MCF 10A (cell line): ENCODE data around the gene SLC12A6. TPM values are rescaled to one million over a fixed set of nuclear protein-coding genes. Genes with fewer than 3 reads are reported as not detected.

Experiments
- BruUV-seq: library from RNA; stranded (reverse); fragments of 400-500 nt; replicated peaks from 2 replicates; lab custom pipeline; 2021; lab: Mats Ljungman, UMichigan
- CTCF ChIA-PET: fragments of 300-600 bp; sonication (Branson Sonifier 250); formaldehyde crosslinking; extraction: SDS; loops from one replicate; lab custom pipeline; 2021; ENCODE audit warnings: antibody characterized with exemption, inconsistent platforms; lab: Yijun Ruan, JAX
- POLR2A ChIA-PET: fragments of 300-600, 350-650 bp; sonication (Branson Sonifier 250); formaldehyde crosslinking; extraction: SDS; loops from one replicate; lab custom pipeline; 2020; ENCODE audit warnings: antibody characterized with exemption, inconsistent platforms; lab: Yijun Ruan, JAX
- DNase-seq: peaks from one replicate; pipeline ENCODE4 v3.0.0-alpha.2; 2018; ENCODE audit not compliant: unreplicated experiment
- H3K27ac Mint-ChIP-seq: one replicate; pipeline ENCODE4 v1.8.0; 2022; ENCODE audit warnings: mild to moderate bottlenecking, low read depth, mixed read lengths; ENCODE audit not compliant: unreplicated experiment
- H3K27me3 Mint-ChIP-seq: one replicate; pipeline ENCODE4 v1.8.0; 2022; ENCODE audit warnings: mixed read lengths; ENCODE audit not compliant: insufficient read depth, unreplicated experiment
- H3K36me3 Mint-ChIP-seq: one replicate; pipeline ENCODE4 v1.8.0; 2022; ENCODE audit warnings: mild to moderate bottlenecking, moderate library complexity, mixed read lengths; ENCODE audit not compliant: insufficient read depth, unreplicated experiment
- H3K4me1 Mint-ChIP-seq: one replicate; pipeline ENCODE4 v1.8.0; 2022; ENCODE audit warnings: mixed read lengths; ENCODE audit not compliant: insufficient read depth, unreplicated experiment
- H3K4me3 Mint-ChIP-seq: one replicate; pipeline ENCODE4 v1.8.0; 2022; ENCODE audit warnings: mild to moderate bottlenecking, moderate library complexity, mixed read lengths; ENCODE audit not compliant: unreplicated experiment
- H3K9me3 Mint-ChIP-seq: one replicate; pipeline ENCODE4 v1.8.0; 2022; ENCODE audit warnings: mixed read lengths; ENCODE audit not compliant: unreplicated experiment
- CTCF ChIP-seq: fragments of 200-600 bp; IDR thresholded peaks from one replicate; pipeline ENCODE4 v1.8.0; 2022; ENCODE audit warnings: antibody characterized with exemption, mild to moderate bottlenecking; ENCODE audit not compliant: unreplicated experiment
- intact Hi-C: fragments of 100-400 bp; cut with micrococcal nuclease; formaldehyde crosslinking; loops from 2 replicates; pipeline ENCODE4 v1.14.1; 2022
- total RNA-seq: library from RNA; stranded (reverse); gene quantifications from 2 replicates; pipeline ENCODE4 v1.2.3, GENCODE V29; 2022

The SLC12A6 gene
- total RNA-seq, 1 experiment from 2014 or later = 11.7 TPM

GRCh38 chr15:34239151-34239808, 98.3 kb downstream of the SLC12A6 start:
- TF ChIP-seq CTCF = no peak
- ChIA-PET POLR2A (interaction anchor here (0.8 to 5.8 kb wide), 7 partner anchors 11 to 127 kb away, joined by 3 to 31 read pairs (median 7); partner anchors contain the start of genes EMC4 and LPCAT4), CTCF (interaction anchor here (0.6 to 2.2 kb wide), 4 partner anchors 30 to 346 kb away, joined by 3 to 12 read pairs (median 5); partner anchors contain the start of genes KATNBL1 and LPCAT4)
- H3K4me3 Mint-ChIP-seq = peak overlapping the region; percentile 62
- intact Hi-C loops = loop anchor here (1.0 kb wide), 1 partner anchor 99 kb away; no protein-coding TSS in a partner anchor
- TSS peak; percentile 68 for BruUV-seq
- H3K4me1 Mint-ChIP-seq = peaks cover 13% of the 10 kb centered on the region
- peak overlapping the region; percentile 92 for H3K27ac Mint-ChIP-seq
- no peaks in the 10 kb centered on the region for H3K27me3 Mint-ChIP-seq
- DNase-seq = peak; percentile 91
- no peaks in the 10 kb centered on the region for H3K9me3 Mint-ChIP-seq
- peaks cover 23% of the 10 kb centered on the region for H3K36me3 Mint-ChIP-seq

- H3K27ac Mint-ChIP-seq = no peak overlapping the region
Measured at GRCh38 chr15:34233614-34234013, 104.0 kb downstream of the SLC12A6 start.

DNA sequence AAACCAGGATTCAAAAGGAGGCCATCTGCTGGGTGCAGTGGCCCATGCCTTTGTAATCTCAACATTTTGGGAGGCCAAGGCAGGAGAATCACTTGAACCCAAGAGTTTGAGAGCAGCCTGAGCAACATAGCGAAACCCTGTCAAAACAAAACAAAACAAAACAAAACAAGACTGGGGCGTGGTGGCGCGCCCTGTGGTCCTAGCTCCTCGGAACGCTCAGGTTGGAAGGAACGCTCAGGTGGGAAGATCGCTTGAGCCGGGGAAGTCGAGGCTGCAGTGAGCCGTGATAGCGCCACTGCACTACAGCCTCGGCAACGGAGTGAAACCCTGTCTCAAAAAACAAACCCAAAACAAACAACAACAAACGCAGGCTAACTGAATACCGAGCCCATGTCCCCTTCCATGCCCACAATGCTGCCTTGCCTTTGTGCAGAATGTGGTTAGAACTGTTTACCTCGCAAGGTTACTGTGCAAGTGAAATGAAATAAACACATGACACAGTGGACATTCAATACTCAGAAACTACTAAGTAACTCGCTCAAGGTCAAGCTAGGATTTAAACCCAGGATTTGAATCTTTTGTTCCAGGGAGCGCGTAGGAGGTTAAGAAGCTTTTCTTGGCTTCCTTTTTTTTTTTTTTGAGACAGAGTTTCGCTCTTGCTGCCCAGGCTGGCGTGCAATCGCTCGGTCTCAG, 113.5 kb downstream of the SLC12A6 start:
- H3K36me3 Mint-ChIP-seq = peaks cover 25% of the 10 kb centered on the region
- peak overlapping the region; percentile 99 for H3K4me3 Mint-ChIP-seq
- intact Hi-C loops = no loop called here
- no peak for TF ChIP-seq CTCF
- H3K4me1 Mint-ChIP-seq = peaks cover 5% of the 10 kb centered on the region
- ChIA-PET POLR2A (interaction anchor here (0.8 to 3.2 kb wide), 18 partner anchors 8 to 358 kb away, joined by 3 to 32 read pairs (median 4); partner anchors contain the start of genes EMC7, KATNBL1, LPCAT4 and NOP10), CTCF (interaction anchor here (1.1 to 1.7 kb wide), 4 partner anchors 114 to 162 kb away, joined by 3 to 7 read pairs (median 4); no protein-coding TSS in a partner anchor)
- BruUV-seq = TSS peak; percentile 68
- H3K9me3 Mint-ChIP-seq = no peaks in the 10 kb centered on the region
- peak; percentile 11 for DNase-seq
- no peaks in the 10 kb centered on the region for H3K27me3 Mint-ChIP-seq
- peak overlapping the region; percentile 99 for H3K27ac Mint-ChIP-seq

More at GRCh38 chr15:34233614-34234013, 104.0 kb downstream of the SLC12A6 start:
- intact Hi-C loops = no loop called here
- peaks cover 64% of the 10 kb centered on the region for H3K36me3 Mint-ChIP-seq
- no peaks in the 10 kb centered on the region for H3K9me3 Mint-ChIP-seq
- no peak for TF ChIP-seq CTCF
- H3K4me1 Mint-ChIP-seq = peaks cover 2% of the 10 kb centered on the region
- CTCF ChIA-PET = interaction anchor here (0.6 to 1.2 kb wide), 4 partner anchors 22 to 106 kb away, joined by 3 read pairs; partner anchors contain the start of gene SLC12A6
- POLR2A ChIA-PET = interaction anchor here (0.6 to 2.2 kb wide), 6 partner anchors 9 to 133 kb away, joined by 3 to 14 read pairs (median 4); partner anchors contain the start of gene EMC4
- BruUV-seq = no TSS peak
- no peak overlapping the region for H3K4me3 Mint-ChIP-seq
- no peaks in the 10 kb centered on the region for H3K27me3 Mint-ChIP-seq
- DNase-seq = no peak
